Measurements from ENCODE around the gene SGCA.

- TF ChIP-seq EZH2 (IDR thresholded peaks at IDR 0.05; ENCODE audit: borderline replicate concordance, low read depth, low read length, severe bottlenecking) (no peak), CTCF (IDR thresholded peaks at IDR 0.05; ENCODE audit: extremely low read depth in 1 of 2, insufficient read depth in 1 of 2, low read depth in 1 of 2, low read length in 2 of 2) (no peak), JUN (IDR thresholded peaks at IDR 0.05; ENCODE audit: borderline replicate concordance, insufficient read depth, insufficient read length, low read depth) (no peak)
These were observed 24.6 kb upstream of the SGCA start for GRCh38 chr17:50141026-50141744.

Data from endothelial cell of umbilical vein (primary cell).